ENCODE measurements around the gene PRELP. TPM values are rescaled to one million over a fixed set of nuclear protein-coding genes. Genes with fewer than 3 reads are reported as not detected.

The PRELP gene
- total and polyA plus RNA-seq, 2 donors, result 0.09 to 7.5 TPM

DNA sequence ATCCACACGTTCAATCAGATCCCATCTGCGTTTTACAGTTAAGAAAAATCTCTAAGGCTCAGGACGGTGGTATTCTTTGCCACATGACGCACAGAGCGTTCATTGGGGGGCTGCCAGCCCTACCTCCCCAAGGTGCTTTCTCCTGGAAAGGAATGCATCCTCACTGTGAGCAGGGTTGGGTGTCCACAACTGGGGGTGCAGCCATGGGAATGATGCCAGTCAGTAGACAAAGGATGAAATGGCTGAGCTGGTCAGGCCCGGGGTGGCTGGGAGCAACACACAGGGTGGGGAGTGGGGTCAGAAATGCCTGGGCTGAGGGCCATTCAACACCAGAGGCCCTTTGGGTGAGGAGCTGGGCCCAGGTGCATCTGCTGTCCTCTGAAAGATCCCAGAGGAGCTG, 44.3 kb downstream of the PRELP start:
- Histone ChIP-seq H3K4me1 (ENCODE audit: control insufficient read depth in 2 of 2, insufficient read depth in 2 of 2, low read length in 2 of 2) (peaks cover 0 to 5% of the 10 kb centered on the region in 2 donors), H3K36me3 (ENCODE audit: control insufficient read depth in 2 of 2, insufficient read depth in 2 of 2, low read length in 1 of 2) (no peaks in the 10 kb centered on the region), H3K4me3 (ENCODE audit: low read length in 2 of 2) (no peak overlapping the region), H3K27ac (ENCODE audit: low read depth in 1 of 2, low read length in 1 of 2) (no peak overlapping the region), H3K27me3 (ENCODE audit: control insufficient read depth in 2 of 2, insufficient read depth in 1 of 2, low read length in 1 of 2) (no peaks in the 10 kb centered on the region), H3K9me3 (ENCODE audit: control insufficient read depth in 2 of 2, insufficient read depth in 1 of 2, low read length in 1 of 2) (no peaks in the 10 kb centered on the region)
- DNase-seq (ENCODE audit: low read depth in 6 of 9, low spot score in 9 of 9), result no peak
- 94% methylated on average over 6 of the region's 6 CpGs for WGBS

DNA sequence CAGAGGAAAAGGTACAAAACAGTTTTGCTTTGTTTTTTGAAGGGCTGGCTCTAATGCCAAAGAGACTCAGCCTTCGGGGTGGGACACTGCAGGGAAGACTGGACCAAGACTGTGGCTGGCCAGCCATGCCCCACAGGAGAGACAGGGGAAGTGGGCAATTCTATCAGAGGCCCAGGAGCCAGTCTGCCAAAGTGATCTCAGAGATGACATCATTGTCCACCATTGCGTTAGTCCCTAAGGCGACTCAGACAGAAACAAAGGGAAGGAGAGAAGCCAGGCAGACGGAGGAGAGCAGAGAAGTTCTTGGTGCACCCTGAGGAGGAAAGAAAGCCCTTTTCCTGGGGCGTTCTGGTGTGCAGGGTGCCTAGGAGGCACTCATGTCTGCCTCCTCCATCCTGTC, 44.7 kb downstream of the PRELP start:
- no peak overlapping the region for H3K27ac ChIP-seq (ENCODE audit: low read depth in 1 of 2, low read length in 1 of 2)
- H3K4me1 ChIP-seq (ENCODE audit: control insufficient read depth in 2 of 2, insufficient read depth in 2 of 2, low read length in 2 of 2), result peaks cover 0 to under 1% of the 10 kb centered on the region in 2 donors
- WGBS, result 95% methylated on average over 5 of the region's 5 CpGs
- H3K4me3 ChIP-seq (ENCODE audit: low read length in 2 of 2), result no peak overlapping the region
- H3K36me3 ChIP-seq (ENCODE audit: control insufficient read depth in 2 of 2, insufficient read depth in 2 of 2, low read length in 1 of 2), result no peaks in the 10 kb centered on the region
- H3K27me3 ChIP-seq (ENCODE audit: control insufficient read depth in 2 of 2, insufficient read depth in 1 of 2, low read length in 1 of 2), result no peaks in the 10 kb centered on the region
- H3K9me3 ChIP-seq (ENCODE audit: control insufficient read depth in 2 of 2, insufficient read depth in 1 of 2, low read length in 1 of 2), result no peaks in the 10 kb centered on the region
- no peak for DNase-seq (ENCODE audit: low read depth in 6 of 9, low spot score in 9 of 9)

DNA sequence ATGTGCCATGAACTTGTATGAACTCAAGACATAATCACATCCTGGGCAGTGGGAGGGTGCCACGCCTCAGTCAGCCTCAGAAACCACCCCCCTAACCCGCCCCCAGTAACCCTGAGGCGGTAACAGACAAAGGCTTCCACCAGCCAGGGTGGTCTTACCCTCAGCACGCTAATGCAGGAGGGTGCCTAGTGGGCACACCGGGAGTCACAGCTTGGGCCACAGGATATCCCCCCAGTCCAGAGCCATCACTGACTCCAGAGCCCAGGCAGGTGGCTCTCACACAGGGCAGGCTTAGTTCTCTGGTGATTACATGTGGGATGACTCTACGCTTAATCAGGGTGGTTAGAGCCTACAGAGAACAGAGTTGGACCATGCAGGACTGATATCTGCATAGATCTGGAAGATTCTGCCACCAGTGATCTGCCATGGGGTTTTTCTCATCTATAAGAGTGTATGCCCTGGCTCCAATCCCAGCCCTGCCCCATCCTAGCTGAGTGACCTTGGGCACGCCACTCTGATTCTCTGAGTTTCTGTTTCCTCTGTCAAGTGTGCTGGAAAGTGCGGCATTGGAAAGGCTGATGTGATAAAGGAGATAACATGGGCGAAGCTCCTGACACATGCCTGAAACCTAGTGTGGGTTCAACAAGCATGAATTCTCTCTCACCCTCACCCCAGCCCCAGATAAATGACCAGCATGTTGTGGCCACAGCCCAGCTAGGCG, 45.6 kb downstream of the PRELP start:
- no peak overlapping the region for H3K4me3 ChIP-seq (ENCODE audit: low read length in 2 of 2)
- no peaks in the 10 kb centered on the region for H3K9me3 ChIP-seq (ENCODE audit: control insufficient read depth in 2 of 2, insufficient read depth in 1 of 2, low read length in 1 of 2)
- no peaks in the 10 kb centered on the region for H3K4me1 ChIP-seq (ENCODE audit: control insufficient read depth in 2 of 2, insufficient read depth in 2 of 2, low read length in 2 of 2)
- H3K36me3 ChIP-seq (ENCODE audit: control insufficient read depth in 2 of 2, insufficient read depth in 2 of 2, low read length in 1 of 2), result no peaks in the 10 kb centered on the region
- no peak for DNase-seq (ENCODE audit: low read depth in 6 of 9, low spot score in 9 of 9)
- no peaks in the 10 kb centered on the region for H3K27me3 ChIP-seq (ENCODE audit: control insufficient read depth in 2 of 2, insufficient read depth in 1 of 2, low read length in 1 of 2)
- no peak overlapping the region for H3K27ac ChIP-seq (ENCODE audit: low read depth in 1 of 2, low read length in 1 of 2)
- WGBS, result 94% methylated on average over 10 of the region's 10 CpGs

DNA sequence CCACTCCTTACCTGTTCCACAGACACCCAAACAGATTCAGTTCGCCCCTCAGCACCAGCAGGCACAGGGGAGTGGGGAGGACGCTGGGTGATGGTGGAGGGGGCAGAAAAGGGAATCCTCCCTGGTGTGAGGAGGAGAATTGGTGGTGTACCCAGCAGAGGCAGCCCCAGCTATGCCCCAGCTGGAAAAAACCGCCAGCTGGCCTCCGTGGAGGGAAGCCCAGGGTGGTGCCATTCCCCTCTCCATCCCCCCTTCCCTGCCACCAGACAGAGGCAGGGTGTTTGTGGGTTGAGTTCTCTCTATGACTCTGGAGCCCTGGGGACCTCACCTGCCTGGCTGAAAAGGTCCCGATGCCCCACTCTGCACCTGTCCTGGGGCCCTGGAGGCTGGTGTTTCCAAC, 46.2 kb downstream of the PRELP start:
- WGBS, result 75% methylated on average over 5 of the region's 5 CpGs
- Histone ChIP-seq H3K9me3 (ENCODE audit: control insufficient read depth in 2 of 2, insufficient read depth in 1 of 2, low read length in 1 of 2) (no peaks in the 10 kb centered on the region), H3K27me3 (ENCODE audit: control insufficient read depth in 2 of 2, insufficient read depth in 1 of 2, low read length in 1 of 2) (no peaks in the 10 kb centered on the region), H3K4me3 (ENCODE audit: low read length in 2 of 2) (no peak overlapping the region), H3K4me1 (ENCODE audit: control insufficient read depth in 2 of 2, insufficient read depth in 2 of 2, low read length in 2 of 2) (no peaks in the 10 kb centered on the region), H3K36me3 (ENCODE audit: control insufficient read depth in 2 of 2, insufficient read depth in 2 of 2, low read length in 1 of 2) (no peaks in the 10 kb centered on the region), H3K27ac (ENCODE audit: low read depth in 1 of 2, low read length in 1 of 2) (no peak overlapping the region)
- DNase-seq (ENCODE audit: low read depth in 6 of 9, low spot score in 9 of 9), result no peak

DNA sequence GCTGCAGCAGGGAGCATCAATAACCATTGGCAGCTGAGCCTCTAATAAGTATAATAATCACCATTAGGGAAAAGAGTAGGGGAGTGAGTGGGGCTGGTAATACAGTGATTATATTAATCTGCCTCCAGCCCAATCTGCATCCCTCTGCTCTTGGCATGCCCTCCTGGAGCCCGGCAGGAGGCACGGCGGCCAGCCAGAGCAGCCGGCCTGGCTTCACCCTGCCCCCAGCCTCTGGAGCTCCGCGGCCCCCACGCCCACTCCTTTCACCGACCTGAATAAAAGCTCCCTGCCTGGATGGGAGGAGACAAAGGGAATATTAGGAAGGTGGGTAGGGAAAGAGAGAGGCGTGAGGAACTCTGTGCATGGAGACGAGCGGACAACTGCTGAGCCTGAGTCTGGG, 46.6 kb downstream of the PRELP start:
- Histone ChIP-seq H3K27ac (ENCODE audit: low read depth in 1 of 2, low read length in 1 of 2) (no peak overlapping the region), H3K4me3 (ENCODE audit: low read length in 2 of 2) (no peak overlapping the region), H3K36me3 (ENCODE audit: control insufficient read depth in 2 of 2, insufficient read depth in 2 of 2, low read length in 1 of 2) (no peaks in the 10 kb centered on the region), H3K4me1 (ENCODE audit: control insufficient read depth in 2 of 2, insufficient read depth in 2 of 2, low read length in 2 of 2) (no peaks in the 10 kb centered on the region), H3K9me3 (ENCODE audit: control insufficient read depth in 2 of 2, insufficient read depth in 1 of 2, low read length in 1 of 2) (no peaks in the 10 kb centered on the region), H3K27me3 (ENCODE audit: control insufficient read depth in 2 of 2, insufficient read depth in 1 of 2, low read length in 1 of 2) (no peaks in the 10 kb centered on the region)
- WGBS, result 96% methylated on average over 11 of the region's 11 CpGs
- DNase-seq (ENCODE audit: low read depth in 6 of 9, low spot score in 9 of 9), result no peak

DNA sequence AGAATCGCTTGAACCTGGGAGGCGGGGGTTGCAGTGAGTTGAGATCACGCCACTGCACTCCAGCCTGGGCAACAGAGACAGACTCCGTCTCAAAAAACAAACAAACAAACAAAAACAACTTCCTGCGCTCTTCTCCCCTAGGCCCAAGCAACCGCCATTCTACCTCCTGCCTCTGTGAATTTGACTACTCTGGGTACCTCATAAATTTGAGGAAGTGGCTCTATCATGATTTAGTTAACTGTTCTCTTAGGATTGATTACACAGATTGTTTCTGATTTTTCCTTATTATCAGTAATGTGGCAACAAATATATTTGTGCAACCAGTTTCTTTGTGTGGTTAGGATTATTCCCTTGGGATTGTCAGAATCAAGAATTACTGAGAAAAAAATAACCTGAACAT, 48.1 kb downstream of the PRELP start:
- Histone ChIP-seq H3K4me3 (ENCODE audit: low read length in 2 of 2) (no peak overlapping the region), H3K9me3 (ENCODE audit: control insufficient read depth in 2 of 2, insufficient read depth in 1 of 2, low read length in 1 of 2) (no peaks in the 10 kb centered on the region), H3K4me1 (ENCODE audit: control insufficient read depth in 2 of 2, insufficient read depth in 2 of 2, low read length in 2 of 2) (no peaks in the 10 kb centered on the region), H3K27me3 (ENCODE audit: control insufficient read depth in 2 of 2, insufficient read depth in 1 of 2, low read length in 1 of 2) (no peaks in the 10 kb centered on the region), H3K27ac (ENCODE audit: low read depth in 1 of 2, low read length in 1 of 2) (no peak overlapping the region), H3K36me3 (ENCODE audit: control insufficient read depth in 2 of 2, insufficient read depth in 2 of 2, low read length in 1 of 2) (no peaks in the 10 kb centered on the region)
- WGBS, result 90% methylated on average over 6 of the region's 6 CpGs
- DNase-seq (ENCODE audit: low read depth in 6 of 9, low spot score in 9 of 9), result no peak

DNA sequence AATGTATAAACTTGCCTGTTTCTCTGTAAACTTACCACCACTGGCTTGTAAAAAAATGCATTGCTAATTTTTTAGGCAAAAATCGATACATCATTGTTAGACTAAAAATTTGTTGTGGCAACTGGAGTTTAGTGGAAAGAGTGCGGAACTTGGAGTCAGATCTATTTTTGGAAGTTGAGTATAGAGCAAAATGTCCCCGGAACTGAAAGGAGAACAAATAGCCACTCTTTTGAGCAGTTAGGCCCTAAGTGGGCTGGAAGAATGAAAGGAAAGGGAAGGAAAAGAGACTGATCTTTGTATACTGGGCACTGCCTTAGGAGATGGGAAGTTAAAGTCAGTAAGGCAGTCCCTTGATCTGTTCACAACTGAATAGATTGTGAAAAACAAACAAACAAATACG, 48.5 kb downstream of the PRELP start:
- Histone ChIP-seq H3K9me3 (ENCODE audit: control insufficient read depth in 2 of 2, insufficient read depth in 1 of 2, low read length in 1 of 2) (no peaks in the 10 kb centered on the region), H3K4me3 (ENCODE audit: low read length in 2 of 2) (no peak overlapping the region), H3K27me3 (ENCODE audit: control insufficient read depth in 2 of 2, insufficient read depth in 1 of 2, low read length in 1 of 2) (no peaks in the 10 kb centered on the region), H3K36me3 (ENCODE audit: control insufficient read depth in 2 of 2, insufficient read depth in 2 of 2, low read length in 1 of 2) (no peaks in the 10 kb centered on the region), H3K27ac (ENCODE audit: low read depth in 1 of 2, low read length in 1 of 2) (no peak overlapping the region), H3K4me1 (ENCODE audit: control insufficient read depth in 2 of 2, insufficient read depth in 2 of 2, low read length in 2 of 2) (no peaks in the 10 kb centered on the region)
- 91% methylated on average over 4 of the region's 4 CpGs for WGBS
- no peak for DNase-seq (ENCODE audit: low read depth in 6 of 9, low spot score in 9 of 9)

DNA sequence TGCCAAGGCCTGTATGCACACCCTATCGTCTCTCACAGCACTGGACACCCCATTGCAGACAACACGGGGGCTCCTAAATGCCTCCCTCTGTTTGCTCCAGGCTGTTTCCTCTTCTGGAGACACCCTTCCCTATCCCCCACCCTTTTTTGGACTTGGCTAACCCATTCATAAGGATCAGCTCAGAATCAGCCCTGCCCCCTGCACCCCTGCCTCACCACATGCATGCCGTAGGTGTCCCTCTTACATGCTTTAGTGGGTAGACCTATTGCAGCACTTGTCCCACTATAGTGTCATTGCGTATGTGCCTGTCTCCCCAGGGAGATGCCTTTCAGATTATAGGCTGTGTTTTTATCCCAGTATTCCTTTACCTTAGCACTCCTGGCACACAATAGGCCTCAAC, 49.2 kb downstream of the PRELP start:
- no peaks in the 10 kb centered on the region for H3K9me3 ChIP-seq (ENCODE audit: control insufficient read depth in 2 of 2, insufficient read depth in 1 of 2, low read length in 1 of 2)
- no peak overlapping the region for H3K27ac ChIP-seq (ENCODE audit: low read depth in 1 of 2, low read length in 1 of 2)
- no peak overlapping the region for H3K4me3 ChIP-seq (ENCODE audit: low read length in 2 of 2)
- H3K36me3 ChIP-seq (ENCODE audit: control insufficient read depth in 2 of 2, insufficient read depth in 2 of 2, low read length in 1 of 2), result no peaks in the 10 kb centered on the region
- H3K4me1 ChIP-seq (ENCODE audit: control insufficient read depth in 2 of 2, insufficient read depth in 2 of 2, low read length in 2 of 2), result no peaks in the 10 kb centered on the region
- H3K27me3 ChIP-seq (ENCODE audit: control insufficient read depth in 2 of 2, insufficient read depth in 1 of 2, low read length in 1 of 2), result no peaks in the 10 kb centered on the region
- no peak for DNase-seq (ENCODE audit: low read depth in 6 of 9, low spot score in 9 of 9)
- 98% methylated on average over 4 of the region's 4 CpGs for WGBS

DNA sequence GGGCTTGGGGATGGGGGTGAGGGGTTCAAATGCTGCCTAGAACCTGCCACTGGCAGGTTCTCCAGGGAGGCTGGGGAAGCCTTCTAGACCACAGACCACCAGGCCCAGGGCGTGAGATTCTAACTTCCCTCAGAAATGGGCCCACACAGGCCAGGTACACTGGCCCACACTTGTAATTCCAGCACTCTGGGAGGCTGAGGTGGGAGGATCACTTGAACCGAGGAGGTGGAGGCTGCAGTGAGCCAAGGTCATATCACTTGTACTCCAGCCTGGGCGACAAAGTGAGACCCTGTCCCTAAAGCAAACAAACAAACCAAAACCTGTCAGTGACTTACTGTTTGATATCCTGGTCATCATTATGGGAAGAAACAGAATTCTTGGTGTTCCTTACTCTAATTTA, 50.1 kb downstream of the PRELP start:
- Histone ChIP-seq H3K27ac (ENCODE audit: low read depth in 1 of 2, low read length in 1 of 2) (no peak overlapping the region), H3K4me1 (ENCODE audit: control insufficient read depth in 2 of 2, insufficient read depth in 2 of 2, low read length in 2 of 2) (no peaks in the 10 kb centered on the region), H3K36me3 (ENCODE audit: control insufficient read depth in 2 of 2, insufficient read depth in 2 of 2, low read length in 1 of 2) (no peaks in the 10 kb centered on the region), H3K4me3 (ENCODE audit: low read length in 2 of 2) (no peak overlapping the region), H3K9me3 (ENCODE audit: control insufficient read depth in 2 of 2, insufficient read depth in 1 of 2, low read length in 1 of 2) (no peaks in the 10 kb centered on the region), H3K27me3 (ENCODE audit: control insufficient read depth in 2 of 2, insufficient read depth in 1 of 2, low read length in 1 of 2) (no peaks in the 10 kb centered on the region)
- DNase-seq (ENCODE audit: low read depth in 6 of 9, low spot score in 9 of 9), result no peak
- 96% methylated on average over 3 of the region's 3 CpGs for WGBS
